OCI-LY1 (cell line): ENCODE measurements around the gene CD84.
A peak's percentile ranks its signal among the peaks of the same experiment; 100 is the strongest.

Source experiments
- H2AFZ ChIP-seq: fragments of 200-600 bp; sonication (generic), shearing (Covaris generic); 2 replicates; pipeline ENCODE4 v1.6.0; 2014; ENCODE audit warnings: antibody characterized with exemption, mild to moderate bottlenecking, low read length
- H3F3A ChIP-seq: fragments of 200-600 bp; sonication (generic), shearing (Covaris generic); 2 replicates; pipeline ENCODE4 v1.6.0; 2014; ENCODE audit warnings: mild to moderate bottlenecking, antibody characterized with exemption, low read length, moderate library complexity; ENCODE audit not compliant: insufficient read depth
- H3K27ac ChIP-seq: fragments of 200-600 bp; sonication (generic); 2 replicates; pipeline ENCODE4 v1.5.1; 2014; ENCODE audit warnings: low read length, mixed run types, mild to moderate bottlenecking, low read depth; ENCODE audit not compliant: poor library complexity, severe bottlenecking
- H3K27me3 ChIP-seq: fragments of 200-600 bp; sonication (generic); 2 replicates; pipeline ENCODE4 v1.6.0; 2014; ENCODE audit warnings: antibody characterized with exemption, mild to moderate bottlenecking, low read length, moderate library complexity; ENCODE audit not compliant: insufficient read depth
- H3K36me3 ChIP-seq: fragments of 200-600 bp; sonication (generic); 2 replicates; pipeline ENCODE4 v1.6.1; 2014; ENCODE audit warnings: mild to moderate bottlenecking, antibody characterized with exemption, low read length, moderate library complexity, mixed read lengths; ENCODE audit not compliant: insufficient read depth
- H3K4me1 ChIP-seq: fragments of 200-600 bp; sonication (generic); 2 replicates; pipeline ENCODE4 v1.5.1; 2014; ENCODE audit warnings: mild to moderate bottlenecking, low read length, moderate library complexity; ENCODE audit not compliant: insufficient read depth, severe bottlenecking
- H3K4me2 ChIP-seq: fragments of 200-600 bp; sonication (generic), shearing (Covaris generic); 2 replicates; pipeline ENCODE4 v1.6.1; 2014; ENCODE audit warnings: low read length
- H3K4me3 ChIP-seq: fragments of 200-600 bp; sonication (generic); 2 replicates; pipeline ENCODE4 v1.5.1; 2014; ENCODE audit warnings: low read length, low read depth, mild to moderate bottlenecking, mixed read lengths; ENCODE audit not compliant: poor library complexity, severe bottlenecking
- H3K79me2 ChIP-seq: fragments of 200-600 bp; shearing (Covaris generic); 2 replicates; pipeline ENCODE4 v1.6.1; 2016; ENCODE audit warnings: mixed run types, low read length, mixed read lengths; ENCODE audit not compliant: insufficient read depth
- H3K9ac ChIP-seq: fragments of 200-600 bp; sonication (generic), shearing (Covaris generic); 2 replicates; pipeline ENCODE4 v1.6.1; 2014; ENCODE audit warnings: mild to moderate bottlenecking, low read length, mixed read lengths
- H3K9me2 ChIP-seq: fragments of 200-600 bp; sonication (generic), shearing (Covaris generic); 2 replicates; pipeline ENCODE4 v1.6.1; 2014; ENCODE audit warnings: low read depth, mild to moderate bottlenecking, low read length, mixed read lengths
- H3K9me3 ChIP-seq: fragments of 200-600 bp; shearing (Covaris generic); 2 replicates; pipeline ENCODE4 v1.6.1; 2014; ENCODE audit warnings: low read length, mixed read lengths
- H4K20me1 ChIP-seq: fragments of 200-600 bp; sonication (generic), shearing (Covaris generic); 2 replicates; pipeline ENCODE4 v1.6.0; 2016; ENCODE audit warnings: mild to moderate bottlenecking, low read length; ENCODE audit not compliant: insufficient read depth
- EZH2 ChIP-seq: fragments of 200-600 bp; sonication (generic), shearing (Covaris generic); IDR thresholded peaks from 2 replicates; pipeline ENCODE4 v1.8.0; 2017; ENCODE audit warnings: borderline replicate concordance, mixed run types, mild to moderate bottlenecking, antibody characterized with exemption, low read length, moderate library complexity, mixed read lengths
- TF ChIP-seq, protein P1 (sequence below): fragments of 200-600 bp; sonication (generic), shearing (Covaris generic); IDR thresholded peaks from 2 replicates; pipeline ENCODE4 v1.5.1; 2017; ENCODE audit warnings: mild to moderate bottlenecking, antibody characterized with exemption, low read length, moderate library complexity, mixed read lengths

CD84 gene

DNA sequence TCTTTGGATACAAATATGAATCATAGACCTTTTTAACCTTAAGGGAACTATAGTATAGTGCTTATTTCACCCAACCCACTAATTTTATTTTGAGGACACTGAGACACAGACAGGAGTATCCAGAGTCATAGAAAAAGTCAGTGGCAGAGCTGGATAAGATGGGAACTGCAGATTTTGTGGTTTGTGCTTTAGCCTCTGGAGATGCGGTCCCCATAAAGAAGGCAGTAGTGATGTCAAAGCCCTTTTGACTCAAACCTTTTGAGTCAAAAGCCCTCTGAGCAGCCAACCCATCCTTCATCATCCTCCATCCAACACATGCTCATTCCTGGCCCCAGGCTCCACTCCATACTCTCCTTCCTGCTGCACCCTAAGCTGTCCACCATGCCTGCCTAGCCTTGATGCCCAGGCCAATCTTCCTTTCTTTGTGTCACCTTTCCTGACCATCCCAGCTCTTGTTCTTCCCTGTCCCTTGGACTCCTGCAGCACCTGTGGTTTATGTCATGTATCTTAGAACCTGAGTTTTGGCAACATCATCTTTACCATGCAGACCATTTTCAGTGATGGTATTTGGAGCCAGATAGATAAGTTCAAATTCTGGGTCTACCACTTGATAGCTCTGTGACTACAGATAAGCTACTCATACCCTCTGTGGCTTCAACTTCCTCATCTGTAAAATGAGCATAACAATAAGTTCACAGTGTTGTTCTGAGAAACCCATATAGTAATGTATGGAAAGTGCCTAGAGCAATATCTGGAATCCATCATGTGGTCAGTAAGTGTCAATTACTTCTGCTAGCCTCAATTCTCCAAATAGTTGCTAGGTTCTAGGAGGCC lies 47.4 kb upstream of the CD84 start:
- Histone ChIP-seq H3K9ac (no peak overlapping the region), H3K4me1 (peaks cover 87% of the 10 kb centered on the region), H3K79me2 (no peaks in the 10 kb centered on the region), H2AFZ (no peak overlapping the region), H4K20me1 (no peaks in the 10 kb centered on the region), H3K9me3 (no peaks in the 10 kb centered on the region), H3F3A (0 out of 2 replicates have a peak, but pooled peaks cover 5% of the 10 kb centered on the region), H3K4me3 (no peak overlapping the region), H3K27ac (peak overlapping the region; percentile 82), H3K4me2 (no peak overlapping the region), H3K36me3 (no peaks in the 10 kb centered on the region), H3K27me3 (no peaks in the 10 kb centered on the region), H3K9me2 (no peaks in the 10 kb centered on the region)
- no peak for TF ChIP-seq EZH2
- TF ChIP-seq, protein P1, sequence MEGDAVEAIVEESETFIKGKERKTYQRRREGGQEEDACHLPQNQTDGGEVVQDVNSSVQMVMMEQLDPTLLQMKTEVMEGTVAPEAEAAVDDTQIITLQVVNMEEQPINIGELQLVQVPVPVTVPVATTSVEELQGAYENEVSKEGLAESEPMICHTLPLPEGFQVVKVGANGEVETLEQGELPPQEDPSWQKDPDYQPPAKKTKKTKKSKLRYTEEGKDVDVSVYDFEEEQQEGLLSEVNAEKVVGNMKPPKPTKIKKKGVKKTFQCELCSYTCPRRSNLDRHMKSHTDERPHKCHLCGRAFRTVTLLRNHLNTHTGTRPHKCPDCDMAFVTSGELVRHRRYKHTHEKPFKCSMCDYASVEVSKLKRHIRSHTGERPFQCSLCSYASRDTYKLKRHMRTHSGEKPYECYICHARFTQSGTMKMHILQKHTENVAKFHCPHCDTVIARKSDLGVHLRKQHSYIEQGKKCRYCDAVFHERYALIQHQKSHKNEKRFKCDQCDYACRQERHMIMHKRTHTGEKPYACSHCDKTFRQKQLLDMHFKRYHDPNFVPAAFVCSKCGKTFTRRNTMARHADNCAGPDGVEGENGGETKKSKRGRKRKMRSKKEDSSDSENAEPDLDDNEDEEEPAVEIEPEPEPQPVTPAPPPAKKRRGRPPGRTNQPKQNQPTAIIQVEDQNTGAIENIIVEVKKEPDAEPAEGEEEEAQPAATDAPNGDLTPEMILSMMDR: no peak

DNA sequence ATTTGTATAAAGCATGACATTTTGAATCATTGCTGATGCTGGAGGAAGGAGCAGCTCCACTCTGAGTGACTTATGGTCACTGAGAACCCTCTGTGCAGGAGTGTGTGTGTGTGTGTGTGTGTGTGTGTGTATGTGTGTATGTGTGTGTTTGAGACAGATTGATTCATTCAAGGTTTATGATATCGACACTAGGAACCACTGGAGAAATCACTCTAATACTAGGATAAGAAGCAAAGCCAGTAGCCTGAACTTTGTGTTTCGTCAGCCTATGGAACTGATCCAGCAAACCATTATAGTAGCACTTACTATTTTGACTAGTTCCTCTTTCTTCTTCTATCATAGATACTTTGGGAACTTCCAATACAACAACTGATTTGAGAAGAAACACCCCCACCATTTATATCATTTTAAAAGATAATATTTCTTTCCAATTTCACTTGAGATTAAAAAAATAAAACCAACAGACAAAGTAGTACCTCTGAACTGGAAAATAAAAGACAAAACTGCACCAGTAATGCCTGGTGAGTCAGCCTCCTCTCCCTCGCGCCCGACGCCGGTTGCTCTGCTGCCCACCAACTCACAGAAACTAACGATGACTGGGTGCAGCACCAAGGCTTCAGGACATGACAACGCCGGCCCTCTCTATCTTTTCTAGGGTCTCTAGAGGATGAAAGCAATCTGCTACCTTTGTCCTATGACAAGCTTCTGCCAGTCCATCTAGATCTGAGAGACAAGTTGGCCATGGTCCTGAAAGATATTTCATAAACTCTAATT lies 46.6 kb upstream of the CD84 start:
- H3K27ac ChIP-seq: peak overlapping the region; percentile 82
- H3K36me3 ChIP-seq: no peaks in the 10 kb centered on the region
- no peaks in the 10 kb centered on the region for H3K9me3 ChIP-seq
- no peaks in the 10 kb centered on the region for H3K79me2 ChIP-seq
- no peak overlapping the region for H3K4me3 ChIP-seq
- H3K4me2 ChIP-seq: peak overlapping the region; percentile 52
- H3K27me3 ChIP-seq: no peaks in the 10 kb centered on the region
- TF ChIP-seq, protein P1: no peak
- TF ChIP-seq EZH2: no peak
- no peaks in the 10 kb centered on the region for H4K20me1 ChIP-seq
- peaks cover 95% of the 10 kb centered on the region for H3K4me1 ChIP-seq
- H3K9ac ChIP-seq: peak overlapping the region; percentile 39; the same call in 1 of the 2 replicates
- no peak overlapping the region for H2AFZ ChIP-seq
- 0 out of 2 replicates have a peak, but pooled peaks cover 5% of the 10 kb centered on the region for H3F3A ChIP-seq
- H3K9me2 ChIP-seq: no peaks in the 10 kb centered on the region

DNA sequence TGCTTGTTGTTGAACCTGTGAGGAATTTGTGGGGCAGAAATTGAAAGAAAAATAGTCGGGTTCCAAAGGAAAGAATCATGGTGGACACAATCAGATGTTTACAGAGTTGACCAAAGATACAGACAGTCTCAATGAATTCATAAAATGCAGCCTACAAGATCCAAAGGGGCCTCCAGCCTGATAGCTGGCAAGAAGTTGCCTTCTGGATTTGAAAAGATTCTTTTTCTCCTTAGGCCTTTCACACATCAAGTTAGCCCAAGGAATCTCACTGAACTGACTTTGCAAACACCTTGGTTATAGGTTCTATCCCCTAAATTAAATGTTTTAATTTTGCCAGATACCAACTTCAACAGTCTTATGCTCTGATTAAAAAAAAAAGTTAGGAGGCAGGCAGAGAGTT lies 46.0 kb upstream of the CD84 start:
- H3K9me2 ChIP-seq: no peaks in the 10 kb centered on the region
- H3K9me3 ChIP-seq: no peaks in the 10 kb centered on the region
- H3K9ac ChIP-seq: peak overlapping the region; percentile 39
- no peaks in the 10 kb centered on the region for H3K36me3 ChIP-seq
- no peaks in the 10 kb centered on the region for H4K20me1 ChIP-seq
- H3F3A ChIP-seq: 0 out of 2 replicates have a peak, but pooled peaks cover 5% of the 10 kb centered on the region
- H3K4me1 ChIP-seq: peaks cover 96% of the 10 kb centered on the region
- peak overlapping the region; percentile 52 for H3K4me2 ChIP-seq
- no peaks in the 10 kb centered on the region for H3K79me2 ChIP-seq
- no peaks in the 10 kb centered on the region for H3K27me3 ChIP-seq
- H2AFZ ChIP-seq: no peak overlapping the region
- peak overlapping the region; percentile 82 for H3K27ac ChIP-seq
- peak overlapping the region; percentile 17 for H3K4me3 ChIP-seq
- TF ChIP-seq, protein P1: no peak
- TF ChIP-seq EZH2: no peak
